ENCODE data around the gene CPED1.
"Not testable (repeated sequence)": the region's sequence is repeated elsewhere in the genome, so short reads cannot be mapped to it uniquely, and the experiment has no call there.

The CPED1 gene

GRCh38 chr7:121286742-121287734 is 298.5 kb downstream of the CPED1 start:
- Histone ChIP-seq H3K4me3 (ENCODE audit: control insufficient read depth in 1 of 7, extremely low read depth in 1 of 7, insufficient read depth in 4 of 7, low read depth in 2 of 7, low read length in 6 of 7) (no peak overlapping the region), H3K36me3 (ENCODE audit: control insufficient read depth in 4 of 4, insufficient read depth in 4 of 4, low read length in 3 of 4) (peaks cover 0 to 17% (median 0%) of the 10 kb centered on the region in 4 experiments), H3K4me1 (ENCODE audit: control extremely low read depth in 1 of 4, control insufficient read depth in 4 of 4, insufficient read depth in 4 of 4, low read length in 3 of 4) (peaks cover 0 to 3% (median 0%) of the 10 kb centered on the region in 4 experiments), H3K9me3 (ENCODE audit: control extremely low read depth in 1 of 5, control insufficient read depth in 4 of 5, insufficient read depth in 2 of 5, low read depth in 1 of 5, low read length in 4 of 5) (peaks cover 0 to 19% (median 4%) of the 10 kb centered on the region in 5 experiments), H3K27me3 (replicated peaks in 2 of 5; ENCODE audit: control insufficient read depth in 4 of 5, insufficient read depth in 5 of 5, low read length in 4 of 5) (no peaks in the 10 kb centered on the region), H3K27ac (ENCODE audit: insufficient read depth in 1 of 2, low read depth in 1 of 2, low read length in 2 of 2, poor library complexity in 1 of 2, severe bottlenecking in 2 of 2) (no peak overlapping the region)
- 64% methylated on average over 2 of the region's 6 CpGs for WGBS (ENCODE audit: insufficient coverage)
- ChIA-PET POLR2A (no interaction called here), CTCF (no interaction called here)
- DNase-seq = peak in 2 of 3 donors; percentile 20 to 59

- no peak overlapping the region for H3K4me3 ChIP-seq (ENCODE audit: control insufficient read depth in 1 of 7, extremely low read depth in 1 of 7, insufficient read depth in 4 of 7, low read depth in 2 of 7, low read length in 6 of 7)
- peaks cover 0 to 3% (median 0%) of the 10 kb centered on the region in 4 experiments for H3K4me1 ChIP-seq (ENCODE audit: control extremely low read depth in 1 of 4, control insufficient read depth in 4 of 4, insufficient read depth in 4 of 4, low read length in 3 of 4)
- H3K27ac ChIP-seq (ENCODE audit: insufficient read depth in 1 of 2, low read depth in 1 of 2, low read length in 2 of 2, poor library complexity in 1 of 2, severe bottlenecking in 2 of 2) = no peak overlapping the region
- H3K27me3 ChIP-seq (replicated peaks in 2 of 5; ENCODE audit: control insufficient read depth in 4 of 5, insufficient read depth in 5 of 5, low read length in 4 of 5) = no peaks in the 10 kb centered on the region
- no peak for DNase-seq
- peaks cover 0 to 15% (median 2%) of the 10 kb centered on the region in 5 experiments for H3K9me3 ChIP-seq (ENCODE audit: control extremely low read depth in 1 of 5, control insufficient read depth in 4 of 5, insufficient read depth in 2 of 5, low read depth in 1 of 5, low read length in 4 of 5)
- H3K36me3 ChIP-seq (ENCODE audit: control insufficient read depth in 4 of 4, insufficient read depth in 4 of 4, low read length in 3 of 4) = peaks cover 0 to 11% (median 0%) of the 10 kb centered on the region in 4 experiments
- CTCF ChIA-PET = no interaction called here
- POLR2A ChIA-PET = no interaction called here
These were observed 300.4 kb downstream of the CPED1 start for GRCh38 chr7:121288894-121289293.

GRCh38 chr7:121289930-121290329 is 301.4 kb downstream of the CPED1 start:
- H3K4me3 ChIP-seq (ENCODE audit: control insufficient read depth in 1 of 7, extremely low read depth in 1 of 7, insufficient read depth in 4 of 7, low read depth in 2 of 7, low read length in 6 of 7); H3K36me3 ChIP-seq (ENCODE audit: control insufficient read depth in 4 of 4, insufficient read depth in 4 of 4, low read length in 3 of 4); POLR2A ChIA-PET; H3K4me1 ChIP-seq (ENCODE audit: control extremely low read depth in 1 of 4, control insufficient read depth in 4 of 4, insufficient read depth in 4 of 4, low read length in 3 of 4); H3K27ac ChIP-seq (ENCODE audit: insufficient read depth in 1 of 2, low read depth in 1 of 2, low read length in 2 of 2, poor library complexity in 1 of 2, severe bottlenecking in 2 of 2); H3K27me3 ChIP-seq (replicated peaks in 2 of 5; ENCODE audit: control insufficient read depth in 4 of 5, insufficient read depth in 5 of 5, low read length in 4 of 5); DNase-seq; H3K9me3 ChIP-seq (ENCODE audit: control extremely low read depth in 1 of 5, control insufficient read depth in 4 of 5, insufficient read depth in 2 of 5, low read depth in 1 of 5, low read length in 4 of 5); CTCF ChIA-PET: not testable (repeated sequence)
- WGBS (ENCODE audit: insufficient coverage) = 92% methylated on average over 2 of the region's 5 CpGs

GRCh38 chr7:121294448-121294992 is 306.0 kb downstream of the CPED1 start:
- ChIA-PET CTCF (no interaction called here), POLR2A (no interaction called here)
- Histone ChIP-seq H3K27me3 (replicated peaks in 2 of 5; ENCODE audit: control insufficient read depth in 4 of 5, insufficient read depth in 5 of 5, low read length in 4 of 5) (no peaks in the 10 kb centered on the region), H3K27ac (ENCODE audit: insufficient read depth in 1 of 2, low read depth in 1 of 2, low read length in 2 of 2, poor library complexity in 1 of 2, severe bottlenecking in 2 of 2) (no peak overlapping the region), H3K4me1 (ENCODE audit: control extremely low read depth in 1 of 4, control insufficient read depth in 4 of 4, insufficient read depth in 4 of 4, low read length in 3 of 4) (no peaks in the 10 kb centered on the region), H3K4me3 (ENCODE audit: control insufficient read depth in 1 of 7, extremely low read depth in 1 of 7, insufficient read depth in 4 of 7, low read depth in 2 of 7, low read length in 6 of 7) (no peak overlapping the region), H3K36me3 (ENCODE audit: control insufficient read depth in 4 of 4, insufficient read depth in 4 of 4, low read length in 3 of 4) (peaks cover 0 to 4% (median 0%) of the 10 kb centered on the region in 4 experiments), H3K9me3 (ENCODE audit: control extremely low read depth in 1 of 5, control insufficient read depth in 4 of 5, insufficient read depth in 2 of 5, low read depth in 1 of 5, low read length in 4 of 5) (peaks cover 0 to 3% (median 0%) of the 10 kb centered on the region in 5 experiments)
- 100% methylated on average over 1 of the region's 2 CpGs for WGBS (ENCODE audit: insufficient coverage)
- no peak for DNase-seq

GRCh38 chr7:121297843-121298242 is 309.3 kb downstream of the CPED1 start:
- no CpG with 5 or more reads among the region's 2 CpGs for WGBS (ENCODE audit: insufficient coverage)
- Histone ChIP-seq H3K4me3 (ENCODE audit: control insufficient read depth in 1 of 7, extremely low read depth in 1 of 7, insufficient read depth in 4 of 7, low read depth in 2 of 7, low read length in 6 of 7) (no peak overlapping the region), H3K9me3 (ENCODE audit: control extremely low read depth in 1 of 5, control insufficient read depth in 4 of 5, insufficient read depth in 2 of 5, low read depth in 1 of 5, low read length in 4 of 5) (no peaks in the 10 kb centered on the region), H3K4me1 (ENCODE audit: control extremely low read depth in 1 of 4, control insufficient read depth in 4 of 4, insufficient read depth in 4 of 4, low read length in 3 of 4) (no peaks in the 10 kb centered on the region), H3K27ac (ENCODE audit: insufficient read depth in 1 of 2, low read depth in 1 of 2, low read length in 2 of 2, poor library complexity in 1 of 2, severe bottlenecking in 2 of 2) (no peak overlapping the region), H3K36me3 (ENCODE audit: control insufficient read depth in 4 of 4, insufficient read depth in 4 of 4, low read length in 3 of 4) (peaks cover 0 to 4% (median 0%) of the 10 kb centered on the region in 4 experiments), H3K27me3 (replicated peaks in 2 of 5; ENCODE audit: control insufficient read depth in 4 of 5, insufficient read depth in 5 of 5, low read length in 4 of 5) (peaks cover 0 to 1% (median 0%) of the 10 kb centered on the region in 5 experiments)
- CTCF ChIA-PET = no interaction called here
- POLR2A ChIA-PET = interaction anchor here (0.7 kb wide), 2 partner anchors 95 to 251 kb away, joined by 3 to 10 read pairs; no protein-coding TSS in a partner anchor
- DNase-seq = no peak

GRCh38 chr7:121298831-121299239 is 310.3 kb downstream of the CPED1 start:
- no peak overlapping the region for H3K4me3 ChIP-seq (ENCODE audit: control insufficient read depth in 1 of 7, extremely low read depth in 1 of 7, insufficient read depth in 4 of 7, low read depth in 2 of 7, low read length in 6 of 7)
- ChIA-PET POLR2A (interaction anchor here (0.7 kb wide), 2 partner anchors 96 to 250 kb away, joined by 3 to 10 read pairs; no protein-coding TSS in a partner anchor), CTCF (no interaction called here)
- H3K4me1 ChIP-seq (ENCODE audit: control extremely low read depth in 1 of 4, control insufficient read depth in 4 of 4, insufficient read depth in 4 of 4, low read length in 3 of 4) = no peaks in the 10 kb centered on the region
- H3K27ac ChIP-seq (ENCODE audit: insufficient read depth in 1 of 2, low read depth in 1 of 2, low read length in 2 of 2, poor library complexity in 1 of 2, severe bottlenecking in 2 of 2) = no peak overlapping the region
- no peaks in the 10 kb centered on the region for H3K9me3 ChIP-seq (ENCODE audit: control extremely low read depth in 1 of 5, control insufficient read depth in 4 of 5, insufficient read depth in 2 of 5, low read depth in 1 of 5, low read length in 4 of 5)
- no CpG with 5 or more reads among the region's 2 CpGs for WGBS (ENCODE audit: insufficient coverage)
- DNase-seq = no peak
- peaks cover 0 to 1% (median 0%) of the 10 kb centered on the region in 5 experiments for H3K27me3 ChIP-seq (replicated peaks in 2 of 5; ENCODE audit: control insufficient read depth in 4 of 5, insufficient read depth in 5 of 5, low read length in 4 of 5)
- peaks cover 0 to 4% (median 0%) of the 10 kb centered on the region in 4 experiments for H3K36me3 ChIP-seq (ENCODE audit: control insufficient read depth in 4 of 4, insufficient read depth in 4 of 4, low read length in 3 of 4)
